HG02642 (cell line): ENCODE results near the gene TMC5.

Experiments used
- ATAC-seq: cut with Tn5 transposase; IDR thresholded peaks from one replicate; pipeline ENCODE4 v1.9.1; 2021; ENCODE audit warnings: mild to moderate bottlenecking; ENCODE audit not compliant: unreplicated experiment, poor library complexity

The TMC5 gene

GRCh38 chr16:19458722-19459379, 41.2 kb downstream of the TMC5 start:
- no peak for ATAC-seq

GRCh38 chr16:19460397-19460796, 42.7 kb downstream of the TMC5 start:
- no peak for ATAC-seq

- no peak for ATAC-seq
Observed at GRCh38 chr16:19463468-19464315, 46.0 kb downstream of the TMC5 start.

- ATAC-seq = no peak
Observed at GRCh38 chr16:19468300-19468699, 50.6 kb downstream of the TMC5 start.

GRCh38 chr16:19472482-19472881, 54.8 kb downstream of the TMC5 start:
- ATAC-seq = no peak

GRCh38 chr16:19474617-19475016, 56.9 kb downstream of the TMC5 start:
- no peak for ATAC-seq

GRCh38 chr16:19478505-19478904, 60.8 kb downstream of the TMC5 start:
- ATAC-seq = no peak

GRCh38 chr16:19479302-19479721, 61.6 kb downstream of the TMC5 start:
- ATAC-seq = no peak

GRCh38 chr16:19481296-19481695, 63.6 kb downstream of the TMC5 start:
- ATAC-seq = no peak

- no peak for ATAC-seq
Observed at GRCh38 chr16:19481769-19482168, 64.1 kb downstream of the TMC5 start.

- no peak for ATAC-seq
Observed at GRCh38 chr16:19482291-19482690, 64.6 kb downstream of the TMC5 start.

- ATAC-seq = no peak
Observed at GRCh38 chr16:19484096-19484495, 66.4 kb downstream of the TMC5 start.

GRCh38 chr16:19485611-19486010, 67.9 kb downstream of the TMC5 start:
- no peak for ATAC-seq

- ATAC-seq = no peak
Observed at GRCh38 chr16:19486051-19486450, 68.4 kb downstream of the TMC5 start.

GRCh38 chr16:19486750-19487325, 69.2 kb downstream of the TMC5 start:
- ATAC-seq = no peak

GRCh38 chr16:19488213-19488640, 70.5 kb downstream of the TMC5 start:
- ATAC-seq = no peak

GRCh38 chr16:19490619-19491018, 72.9 kb downstream of the TMC5 start:
- no peak for ATAC-seq

GRCh38 chr16:19497176-19497575, 79.5 kb downstream of the TMC5 start:
- no peak for ATAC-seq

- ATAC-seq = no peak
Observed at GRCh38 chr16:19499006-19499405, 81.3 kb downstream of the TMC5 start.

GRCh38 chr16:19499481-19499880, 81.8 kb downstream of the TMC5 start:
- ATAC-seq = no peak

- no peak for ATAC-seq
Observed at GRCh38 chr16:19502395-19503131, 84.9 kb downstream of the TMC5 start.
